ENCODE data around the gene FBXL7.

Gene FBXL7

GRCh38 chr5:15587916-15588315 lies 87.9 kb downstream of the FBXL7 start:
- Histone ChIP-seq H3K36me3 (ENCODE audit: insufficient read depth, low read length) (no peaks in the 10 kb centered on the region), H3K4me3 (ENCODE audit: low read depth, low read length, poor library complexity, severe bottlenecking) (no peak overlapping the region), H2AFZ (ENCODE audit: low read length) (no peak overlapping the region), H3K4me1 (ENCODE audit: insufficient read depth, low read length, severe bottlenecking) (no peaks in the 10 kb centered on the region), H3K79me2 (ENCODE audit: insufficient read depth, low read length) (no peaks in the 10 kb centered on the region), H3K9me2 (ENCODE audit: low read depth, low read length) (no peaks in the 10 kb centered on the region), H3K9ac (ENCODE audit: low read length) (no peak overlapping the region), H4K20me1 (ENCODE audit: insufficient read depth, low read length) (no peaks in the 10 kb centered on the region), H3K9me3 (ENCODE audit: low read length) (no peaks in the 10 kb centered on the region), H3K27ac (ENCODE audit: low read depth, low read length, poor library complexity, severe bottlenecking) (no peak overlapping the region), H3K27me3 (ENCODE audit: insufficient read depth, low read length) (no peaks in the 10 kb centered on the region), H3K4me2 (ENCODE audit: low read length) (no peak overlapping the region), H3F3A (ENCODE audit: insufficient read depth, low read length) (no peaks in the 10 kb centered on the region)
- no peak for TF ChIP-seq EZH2 (IDR thresholded peaks at IDR 0.05; ENCODE audit: borderline replicate concordance, low read length)
- TF ChIP-seq, protein P1, sequence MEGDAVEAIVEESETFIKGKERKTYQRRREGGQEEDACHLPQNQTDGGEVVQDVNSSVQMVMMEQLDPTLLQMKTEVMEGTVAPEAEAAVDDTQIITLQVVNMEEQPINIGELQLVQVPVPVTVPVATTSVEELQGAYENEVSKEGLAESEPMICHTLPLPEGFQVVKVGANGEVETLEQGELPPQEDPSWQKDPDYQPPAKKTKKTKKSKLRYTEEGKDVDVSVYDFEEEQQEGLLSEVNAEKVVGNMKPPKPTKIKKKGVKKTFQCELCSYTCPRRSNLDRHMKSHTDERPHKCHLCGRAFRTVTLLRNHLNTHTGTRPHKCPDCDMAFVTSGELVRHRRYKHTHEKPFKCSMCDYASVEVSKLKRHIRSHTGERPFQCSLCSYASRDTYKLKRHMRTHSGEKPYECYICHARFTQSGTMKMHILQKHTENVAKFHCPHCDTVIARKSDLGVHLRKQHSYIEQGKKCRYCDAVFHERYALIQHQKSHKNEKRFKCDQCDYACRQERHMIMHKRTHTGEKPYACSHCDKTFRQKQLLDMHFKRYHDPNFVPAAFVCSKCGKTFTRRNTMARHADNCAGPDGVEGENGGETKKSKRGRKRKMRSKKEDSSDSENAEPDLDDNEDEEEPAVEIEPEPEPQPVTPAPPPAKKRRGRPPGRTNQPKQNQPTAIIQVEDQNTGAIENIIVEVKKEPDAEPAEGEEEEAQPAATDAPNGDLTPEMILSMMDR (IDR thresholded peaks at IDR 0.05; ENCODE audit: low read length), result no peak

DNA sequence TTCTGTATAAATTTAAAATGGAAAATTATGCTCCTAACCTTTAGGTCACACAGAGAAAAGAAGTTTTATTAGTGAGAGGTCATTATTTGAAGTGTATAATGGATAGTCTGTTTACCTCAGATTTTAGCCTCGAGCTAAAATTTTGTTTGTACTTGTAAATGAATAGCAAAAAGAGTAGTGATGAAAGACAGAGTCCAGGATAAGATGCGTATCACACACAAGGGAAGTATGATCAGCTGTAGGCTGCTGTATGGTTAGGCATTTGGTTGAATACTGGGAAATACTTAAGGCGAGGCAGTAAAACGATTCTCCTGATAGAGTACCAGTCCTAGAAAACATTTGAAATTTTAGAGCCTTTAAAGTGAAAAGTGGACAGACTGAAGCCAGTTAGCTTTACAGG lies 92.7 kb downstream of the FBXL7 start:
- TF ChIP-seq, protein P1 (IDR thresholded peaks at IDR 0.05; ENCODE audit: low read length), result no peak
- no peak for TF ChIP-seq EZH2 (IDR thresholded peaks at IDR 0.05; ENCODE audit: borderline replicate concordance, low read length)
- Histone ChIP-seq H3K9me3 (ENCODE audit: low read length) (no peaks in the 10 kb centered on the region), H4K20me1 (ENCODE audit: insufficient read depth, low read length) (no peaks in the 10 kb centered on the region)

GRCh38 chr5:15594977-15595568 lies 95.1 kb downstream of the FBXL7 start:
- Histone ChIP-seq H3F3A (ENCODE audit: insufficient read depth, low read length) (no peaks in the 10 kb centered on the region), H2AFZ (ENCODE audit: low read length) (no peak overlapping the region), H3K9ac (ENCODE audit: low read length) (no peak overlapping the region), H3K79me2 (ENCODE audit: insufficient read depth, low read length) (no peaks in the 10 kb centered on the region), H3K27ac (ENCODE audit: low read depth, low read length, poor library complexity, severe bottlenecking) (no peak overlapping the region), H3K27me3 (ENCODE audit: insufficient read depth, low read length) (no peaks in the 10 kb centered on the region), H3K9me3 (ENCODE audit: low read length) (no peaks in the 10 kb centered on the region), H4K20me1 (ENCODE audit: insufficient read depth, low read length) (no peaks in the 10 kb centered on the region), H3K36me3 (ENCODE audit: insufficient read depth, low read length) (no peaks in the 10 kb centered on the region), H3K4me3 (ENCODE audit: low read depth, low read length, poor library complexity, severe bottlenecking) (no peak overlapping the region), H3K9me2 (ENCODE audit: low read depth, low read length) (no peaks in the 10 kb centered on the region), H3K4me2 (ENCODE audit: low read length) (no peak overlapping the region), H3K4me1 (ENCODE audit: insufficient read depth, low read length, severe bottlenecking) (no peaks in the 10 kb centered on the region)
- no peak for TF ChIP-seq EZH2 (IDR thresholded peaks at IDR 0.05; ENCODE audit: borderline replicate concordance, low read length)
- TF ChIP-seq, protein P1 (IDR thresholded peaks at IDR 0.05; ENCODE audit: low read length), result no peak

More for the DNA sequence above, 92.7 kb downstream of the FBXL7 start:
- no peaks in the 10 kb centered on the region for H3F3A ChIP-seq (ENCODE audit: insufficient read depth, low read length)
- no peak overlapping the region for H3K9ac ChIP-seq (ENCODE audit: low read length)
- no peaks in the 10 kb centered on the region for H3K36me3 ChIP-seq (ENCODE audit: insufficient read depth, low read length)
- H3K4me3 ChIP-seq (ENCODE audit: low read depth, low read length, poor library complexity, severe bottlenecking), result no peak overlapping the region
- no peak overlapping the region for H2AFZ ChIP-seq (ENCODE audit: low read length)
- no peaks in the 10 kb centered on the region for H3K27me3 ChIP-seq (ENCODE audit: insufficient read depth, low read length)
- no peaks in the 10 kb centered on the region for H3K9me2 ChIP-seq (ENCODE audit: low read depth, low read length)
- H3K27ac ChIP-seq (ENCODE audit: low read depth, low read length, poor library complexity, severe bottlenecking), result no peak overlapping the region
- H3K4me2 ChIP-seq (ENCODE audit: low read length), result no peak overlapping the region
- H3K79me2 ChIP-seq (ENCODE audit: insufficient read depth, low read length), result no peaks in the 10 kb centered on the region
- no peaks in the 10 kb centered on the region for H3K4me1 ChIP-seq (ENCODE audit: insufficient read depth, low read length, severe bottlenecking)
